Measurements from ENCODE around the gene YES1.

GRCh38 chr18:750456-750855 lies 61.6 kb downstream of the YES1 start:
- no peak for TF ChIP-seq POLR2A (IDR thresholded peaks at IDR 0.05)
- TF ChIP-seq CTCF (IDR thresholded peaks at IDR 0.05) = no peak
- no peak for TF ChIP-seq POLR2AphosphoS5 (IDR thresholded peaks at IDR 0.05)

Measured in prostate gland (tissue), 2 donors.